GM04504 (cell line): ENCODE measurements around the gene IPO4.

ENCODE experiments used
- DNase-seq: peaks from one replicate; pipeline ENCODE4 v3.0.0-alpha.2; 2012; ENCODE audit warnings: low read depth

Gene IPO4

GRCh38 chr14:24131549-24131966, 57.1 kb downstream of the IPO4 start:
- no peak for DNase-seq

DNA sequence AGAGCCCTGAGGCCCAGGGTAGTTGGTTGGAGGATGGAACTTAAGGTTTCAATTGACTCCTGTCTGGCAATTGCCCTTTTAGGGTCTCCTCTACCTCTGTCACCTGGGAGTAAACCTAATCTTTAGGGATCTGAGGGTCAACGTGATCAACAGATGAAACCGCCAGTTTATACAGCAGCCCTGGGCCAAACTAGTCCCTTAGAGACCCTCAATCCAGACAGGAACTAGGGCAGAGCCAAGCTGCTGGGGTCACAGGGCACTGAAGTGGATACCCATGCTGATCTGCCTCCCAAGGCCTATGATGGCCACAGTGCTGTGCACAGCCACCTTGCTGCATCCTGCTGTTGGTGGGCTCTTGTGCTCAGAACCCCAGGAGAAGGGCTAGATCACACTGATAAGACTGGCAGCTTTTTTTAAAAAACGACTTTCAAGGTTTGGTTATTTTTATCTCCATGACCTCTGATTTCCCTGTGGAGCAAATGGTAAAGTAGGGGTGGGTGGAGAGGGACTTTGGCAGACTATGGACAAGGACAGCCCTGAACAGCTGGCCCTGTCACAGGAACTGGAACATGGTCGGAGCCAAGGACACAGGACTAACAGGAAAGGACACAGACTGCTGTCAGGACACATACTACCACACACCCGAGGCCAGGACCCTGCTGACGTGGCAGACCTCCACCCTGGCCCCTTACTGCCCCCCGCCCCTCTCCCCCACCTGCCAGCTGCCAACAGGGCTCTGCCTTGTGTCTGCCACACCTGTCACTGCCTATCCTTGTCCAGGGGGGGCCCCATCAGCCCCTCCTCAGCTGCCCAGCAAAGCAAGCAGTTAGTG, 57.7 kb downstream of the IPO4 start:
- no peak for DNase-seq

- no peak for DNase-seq
Observed at GRCh38 chr14:24130380-24130716, 58.3 kb downstream of the IPO4 start, which contains the start of gene FITM1. Gene FITM1, plus strand, starts transcription at chr14:24130659. Its CDS starts 905 bp downstream, at chr14:24131564.
